GM12878 (cell line): Measurements from ENCODE around the gene ZNF548. TPM values are rescaled to one million over a fixed set of nuclear protein-coding genes. Genes with fewer than 3 reads are reported as not detected.
A peak's percentile ranks its signal among the peaks of the same experiment; 100 is the strongest.

Source experiments
- BMI1 ChIP-seq: fragments of 450-650 bp; IDR thresholded peaks from 2 replicates; pipeline ENCODE4 v1.6.1; 2016; ENCODE audit warnings: mild to moderate bottlenecking, moderate library complexity, borderline replicate concordance
- CEBPZ ChIP-seq: fragments of 150-350 bp; IDR thresholded peaks from 2 replicates; pipeline ENCODE4 v1.6.1; 2016; ENCODE audit warnings: low read depth, low read length
- CREB1 ChIP-seq: IDR thresholded peaks from 2 replicates; pipeline ENCODE4 v1.6.1; 2012; ENCODE audit warnings: low read depth, mild to moderate bottlenecking, inconsistent platforms
- CTCF ChIP-seq, 3 experiments: IDR thresholded peaks in 2 of 3; conservative IDR thresholded peaks in 1 of 3; 2 replicates each; pipeline ENCODE4 v1.5.1; 2011; ENCODE audit warnings: low read depth in 3 of 3, low read length in 3 of 3, mild to moderate bottlenecking in 3 of 3, control low read depth in 2 of 3, moderate library complexity in 2 of 3, inconsistent platforms in 1 of 3, mixed read lengths in 1 of 3; ENCODE audit not compliant: control insufficient read depth in 2 of 3, insufficient read depth in 1 of 3; ENCODE audit errors: extremely low read depth in 1 of 3
- EZH2 ChIP-seq: IDR thresholded peaks from 2 replicates; pipeline ENCODE4 v1.6.1; 2012; ENCODE audit warnings: low read depth, mild to moderate bottlenecking, control low read depth, inconsistent platforms, low read length, borderline replicate concordance; ENCODE audit not compliant: control insufficient read depth
- FOS ChIP-seq: IDR thresholded peaks from 3 replicates; pipeline ENCODE4 v1.6.1; 2011; ENCODE audit warnings: borderline replicate concordance; ENCODE audit not compliant: insufficient read length; ENCODE audit errors: extremely low read depth
- HDGF ChIP-seq: fragments of 450-650 bp; IDR thresholded peaks from 2 replicates; pipeline ENCODE4 v1.6.1; 2016; ENCODE audit warnings: antibody characterized with exemption
- IRF3 ChIP-seq: fragments of 450-650 bp; IDR thresholded peaks from 2 replicates; pipeline ENCODE4 v1.6.1; 2014; ENCODE audit warnings: mild to moderate bottlenecking
- IRF5 ChIP-seq: fragments of 450-650 bp; IDR thresholded peaks from 2 replicates; pipeline ENCODE4 v1.6.1; 2017; ENCODE audit warnings: borderline replicate concordance
- NFYB ChIP-seq: IDR thresholded peaks from 2 replicates; pipeline ENCODE4 v1.6.1; 2011; ENCODE audit warnings: low read depth, mild to moderate bottlenecking, low read length, improper control_type of control experiment, moderate library complexity; ENCODE audit not compliant: insufficient read depth
- RAD51 ChIP-seq: fragments of 450-650 bp; IDR thresholded peaks from 2 replicates; pipeline ENCODE4 v1.6.1; 2016; ENCODE audit warnings: moderate library complexity, mild to moderate bottlenecking, inconsistent platforms
- SMAD5 ChIP-seq: IDR thresholded peaks from 2 replicates; pipeline ENCODE4 v1.6.1; 2016; ENCODE audit warnings: antibody characterized with exemption, low read depth
- TAF1 ChIP-seq: IDR thresholded peaks from 2 replicates; pipeline ENCODE4 v1.6.1; 2011; ENCODE audit warnings: mild to moderate bottlenecking, low read depth, low read length, borderline replicate concordance
- WRNIP1 ChIP-seq: IDR thresholded peaks from 2 replicates; pipeline ENCODE4 v1.6.1; 2011; ENCODE audit warnings: low read depth, low read length, improper control_type of control experiment, borderline replicate concordance
- ZBED1 ChIP-seq: IDR thresholded peaks from 2 replicates; pipeline ENCODE4 v1.6.1; 2016; ENCODE audit warnings: borderline replicate concordance
- ZNF687 ChIP-seq: fragments of 450-650 bp; IDR thresholded peaks from 2 replicates; pipeline ENCODE4 v1.6.1; 2017; ENCODE audit warnings: mild to moderate bottlenecking, moderate library complexity
- polyA plus RNA-seq, 11 experiments: library from polyadenylated mRNA; depleted of rRNA in 4 of 11; unstranded in 6 of 11; stranded (reverse) in 5 of 11; fragments of >200 nt; fragmentation: Nextera tagmentation in 4 of 11; fragmentation: Illumina TruSeq in 1 of 11; extraction: Ambion mirVana in 4 of 11; extraction: Trizol in 1 of 11; gene quantifications; 1 replicate in 1 of 11; 2 replicates in 10 of 11; pipeline versions ENCODE4 v1.2.1 to v1.2.3, GENCODE V29; 2011 to 2016; ENCODE audit warnings: inconsistent platforms in 2 of 11, missing spikeins in 2 of 11, low read depth in 1 of 11
- total RNA-seq, 4 experiments: library from RNA; depleted of rRNA in 3 of 4; stranded (reverse); fragments of >200 nt in 3 of 4; fragmentation: Illumina TruSeq in 1 of 4; extraction: Trizol in 1 of 4; gene quantifications; 2 replicates each; pipeline versions ENCODE4 v1.2.1 to v1.2.3, GENCODE V29; 2013 to 2021

The ZNF548 gene
- total and polyA plus RNA-seq, 10 of the 15 experiments (the other 5 are each of a cell fraction or from before 2014, with no cell fraction given), result 3.9 to 44.8 (median 16.5) TPM

GRCh38 chr19:57350877-57351805 lies 38.5 kb upstream of the ZNF548 start, which contains the start of gene ZNF304 (continued):
- TF ChIP-seq TAF1, result 0 out of 2 replicates have a peak, but pooled peaks have one; percentile 15
- no peak for TF ChIP-seq CTCF (IDR thresholded peaks at IDR 0.05 in 2 of 3, conservative IDR thresholded peaks at IDR 0.05 in 1 of 3; ENCODE audit: control insufficient read depth in 2 of 3, extremely low read depth in 1 of 3, insufficient read depth in 1 of 3, low read depth in 3 of 3, low read length in 3 of 3)
- no peak for TF ChIP-seq ZBED1
- TF ChIP-seq BMI1, result no peak
- TF ChIP-seq ZNF687, result 0 out of 2 replicates have a peak, but pooled peaks have one; percentile 44
- TF ChIP-seq IRF5, result no peak
- TF ChIP-seq CREB1, result peak; percentile 98
- peak; percentile 82 for TF ChIP-seq NFYB
- TF ChIP-seq WRNIP1, result no peak
- no peak for TF ChIP-seq FOS
- TF ChIP-seq HDGF, result no peak; the same call in 1 of the 2 replicates
- TF ChIP-seq IRF3, result no peak
- no peak for TF ChIP-seq CEBPZ
- no peak for TF ChIP-seq EZH2
- no peak for TF ChIP-seq RAD51
- peak; percentile 25; the same call in 1 of the 2 replicates for TF ChIP-seq SMAD5
